Gastroesophageal sphincter (tissue), 3 donors: ENCODE results near the gene SOX6.

Source experiments
- CTCF ChIP-seq, 4 experiments: fragments of 200-600 bp in 2 of 4; fragments of 450-650 bp in 2 of 4; sonication (generic) in 1 of 4; IDR thresholded peaks; one replicate each; pipeline ENCODE4 v1.5.1; 2017 to 2019; ENCODE audit warnings: antibody characterized with exemption in 4 of 4, mild to moderate bottlenecking in 2 of 4, moderate library complexity in 2 of 4
- EP300 ChIP-seq: sonication (generic); formaldehyde crosslinking; IDR thresholded peaks from one replicate; pipeline ENCODE4 v1.6.1; 2017; ENCODE audit warnings: antibody characterized with exemption, mild to moderate bottlenecking
- POLR2A ChIP-seq, 2 donors: fragments of 450-650 bp; IDR thresholded peaks; one replicate each; pipeline ENCODE4 v1.6.1; 2017; ENCODE audit warnings: antibody characterized with exemption in 2 of 2, mild to moderate bottlenecking in 2 of 2, moderate library complexity in 1 of 2
- POLR2AphosphoS5 ChIP-seq: sonication (generic); formaldehyde crosslinking; IDR thresholded peaks from one replicate; pipeline ENCODE4 v1.6.1; 2017; ENCODE audit warnings: antibody characterized with exemption

GRCh38 chr11:15938121-15938611, 418.2 kb downstream of the SOX6 start:
- TF ChIP-seq CTCF (IDR thresholded peaks at IDR 0.05) (peak in 2 of 4 experiments; percentile 10 to 29), EP300 (no peak), POLR2A (IDR thresholded peaks at IDR 0.05) (no peak), POLR2AphosphoS5 (peak; percentile 21)
